Fibroblast of skin of right biceps (primary cell): Measurements from ENCODE around the gene OR52E4.
A peak's percentile ranks its signal among the peaks of the same experiment; 100 is the strongest.

Experiments
- DNase-seq: peaks from one replicate; pipeline ENCODE4 v3.0.0-alpha.2; 2013

OR52E4 gene

DNA sequence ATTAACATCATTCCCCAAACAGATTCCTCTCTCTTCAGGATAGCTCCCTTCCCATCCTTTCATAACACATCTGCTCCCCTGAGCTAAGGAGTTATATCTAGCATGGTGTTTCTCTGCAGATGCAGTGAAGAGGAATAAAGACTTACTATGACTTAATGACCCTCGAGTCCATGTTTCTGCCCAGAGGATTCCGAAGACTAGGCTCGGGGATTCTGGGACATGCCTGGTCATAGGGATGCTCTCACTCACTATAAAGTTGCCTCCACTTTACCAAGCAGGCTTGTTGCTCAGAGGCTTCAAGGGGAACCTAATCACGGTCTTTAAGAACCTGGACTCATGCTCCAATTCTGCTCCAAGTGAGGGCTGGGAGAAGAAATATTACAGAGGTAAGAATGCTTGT lies at the start of gene OR52E4:
OR52E4 (plus strand) TSS at position 301 of the 400 bp plus-strand sequence. CDS start 3,664 bp downstream, outside the sequence.
- no peak for DNase-seq

GRCh38 chr11:5831196-5831829 lies 49.1 kb upstream of the OR52E4 start:
- no peak for DNase-seq

DNA sequence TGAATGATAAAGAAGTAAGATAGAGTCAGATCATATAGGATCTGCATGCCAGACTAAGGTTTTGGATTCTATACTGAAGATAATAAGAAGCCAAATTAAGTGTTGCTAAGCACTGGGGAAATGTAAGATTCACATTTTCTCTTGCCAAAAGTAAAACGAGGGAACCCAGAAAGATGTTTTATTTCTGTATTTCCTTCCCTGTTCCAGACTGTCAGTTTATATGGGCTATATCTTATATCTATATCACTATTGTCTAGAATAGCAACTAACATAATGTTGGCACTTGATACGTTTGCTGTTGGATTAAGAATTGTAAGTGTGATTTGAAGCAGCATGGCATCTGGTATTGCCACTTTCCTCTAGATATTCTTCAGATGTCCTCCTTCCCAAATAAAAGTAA lies 47.0 kb upstream of the OR52E4 start:
- DNase-seq = no peak

DNA sequence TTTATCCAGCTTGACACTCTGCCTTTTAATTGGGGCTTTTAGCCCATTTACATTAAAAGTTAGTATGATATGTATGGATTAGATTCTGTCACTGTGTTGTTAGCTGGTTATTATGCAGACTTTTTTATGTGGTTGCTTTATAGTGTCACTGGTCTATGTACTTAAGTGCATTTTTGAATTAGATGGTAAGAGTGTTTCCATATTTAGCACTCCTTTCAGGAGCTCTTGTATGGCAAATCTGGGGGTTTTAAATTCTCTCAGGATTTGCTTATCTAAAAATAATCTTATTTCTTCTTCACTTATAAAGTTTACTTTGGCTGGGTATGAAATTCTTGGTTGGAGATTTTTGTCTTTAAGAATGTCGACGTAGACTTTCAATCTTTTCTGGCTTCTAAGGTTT lies 42.7 kb upstream of the OR52E4 start:
- no peak for DNase-seq

- DNase-seq = no peak
Observed at GRCh38 chr11:5841797-5842196, 38.6 kb upstream of the OR52E4 start, which contains the start of gene OR52E6. TSS of gene OR52E6 (minus strand) at chr11:5841897. CDS start at chr11:5841897, 0 bp downstream.

DNA sequence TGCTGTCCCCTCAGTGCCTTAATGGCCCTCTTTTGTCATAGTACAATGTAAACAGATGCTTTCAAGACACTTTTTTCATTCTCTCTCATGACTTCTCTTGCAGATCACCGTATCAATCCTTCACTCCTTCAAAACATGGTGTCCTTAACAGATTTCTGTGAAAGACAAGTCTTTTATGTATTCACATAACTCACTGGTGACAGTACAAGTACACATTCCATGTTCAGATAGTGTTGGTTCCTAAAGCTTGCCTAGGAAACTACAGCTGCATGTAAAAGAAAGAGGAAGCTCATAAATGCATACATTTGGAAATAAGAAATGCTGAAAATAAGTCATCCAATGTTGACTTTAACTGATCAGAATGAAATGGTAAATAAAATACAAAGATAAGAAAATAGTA lies 33.7 kb upstream of the OR52E4 start:
- DNase-seq = no peak

GRCh38 chr11:5847711-5848110 lies 32.7 kb upstream of the OR52E4 start:
- DNase-seq = no peak

GRCh38 chr11:5851002-5851401 lies 29.4 kb upstream of the OR52E4 start:
- DNase-seq = no peak

- no peak for DNase-seq
Observed at GRCh38 chr11:5857590-5857989, 22.8 kb upstream of the OR52E4 start, which contains the start of gene OR52E8. TSS of gene OR52E8 (minus strand) at chr11:5857690. CDS start at chr11:5857690, 0 bp downstream.

GRCh38 chr11:5865826-5866225 lies 14.6 kb upstream of the OR52E4 start:
- DNase-seq = no peak

GRCh38 chr11:5878564-5878963 lies 1.9 kb upstream of the OR52E4 start:
- DNase-seq = no peak

DNA sequence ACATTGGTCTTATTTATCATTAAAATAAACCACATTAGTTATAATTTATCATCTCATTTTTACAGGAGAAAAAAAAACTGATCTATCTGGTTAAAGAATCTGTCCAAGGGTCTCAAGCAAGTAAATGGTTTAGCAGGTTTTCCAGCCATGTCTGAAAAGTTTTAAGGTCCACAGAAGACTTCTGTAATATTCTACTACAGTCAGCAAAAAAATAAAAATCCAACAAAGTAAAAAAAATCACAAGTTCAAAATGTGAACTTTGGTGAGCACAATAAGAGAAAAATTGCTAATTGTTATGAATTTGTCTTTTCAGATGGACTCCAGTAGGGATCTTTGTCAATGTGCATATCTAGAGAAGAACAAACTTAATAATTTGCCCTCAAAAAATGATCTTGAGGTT lies 1.3 kb downstream of the OR52E4 start:
- DNase-seq = no peak

GRCh38 chr11:5887172-5887571 lies 6.7 kb downstream of the OR52E4 start:
- DNase-seq = no peak

DNA sequence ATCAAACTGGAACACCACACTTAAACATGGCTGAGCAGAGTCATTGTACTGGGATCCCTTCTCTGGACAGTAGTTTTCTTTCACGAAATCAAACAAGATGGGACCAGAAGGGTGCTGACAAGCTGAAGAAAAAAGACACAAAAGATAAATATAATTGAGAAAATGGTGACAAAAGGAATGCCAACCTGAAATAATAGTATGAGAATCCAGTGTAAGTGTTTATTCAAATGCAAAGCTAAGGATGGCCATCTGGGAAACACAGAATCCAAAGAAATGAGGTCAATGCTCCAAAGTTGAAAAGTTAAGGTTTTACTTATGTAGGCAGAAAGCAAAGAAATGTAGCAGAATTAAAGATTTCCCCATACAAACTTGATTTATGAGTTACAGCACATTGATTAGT lies 7.2 kb downstream of the OR52E4 start:
- no peak for DNase-seq

GRCh38 chr11:5891216-5891800 lies 10.9 kb downstream of the OR52E4 start:
- peak; percentile 3 for DNase-seq

DNA sequence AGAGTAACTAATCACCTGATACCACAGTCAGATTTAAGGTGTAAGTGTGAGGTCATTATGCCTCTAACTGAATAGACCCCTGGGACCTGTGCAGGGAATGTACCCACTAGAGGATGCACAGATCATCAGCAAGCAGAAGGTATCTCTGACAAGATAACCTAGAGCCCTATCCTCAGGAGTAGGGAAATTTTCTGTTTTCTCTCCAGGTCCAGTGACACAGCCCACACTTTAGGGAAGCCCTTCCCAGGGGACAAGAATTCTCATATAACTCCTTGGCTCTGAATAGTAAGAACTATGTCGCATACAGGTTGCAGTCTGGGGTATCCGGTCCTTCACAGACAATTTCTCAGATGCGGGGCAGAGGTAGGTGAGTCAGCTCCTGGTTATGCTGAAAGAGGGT lies 12.5 kb downstream of the OR52E4 start, which contains the start of gene OR52E5:
OR52E5 (plus strand) TSS at position 301 of the 400 bp plus-strand sequence. CDS start 7,569 bp downstream, outside the sequence.
- DNase-seq = no peak

- DNase-seq = no peak
Observed at GRCh38 chr11:5899534-5899933, 19.1 kb downstream of the OR52E4 start.

DNA sequence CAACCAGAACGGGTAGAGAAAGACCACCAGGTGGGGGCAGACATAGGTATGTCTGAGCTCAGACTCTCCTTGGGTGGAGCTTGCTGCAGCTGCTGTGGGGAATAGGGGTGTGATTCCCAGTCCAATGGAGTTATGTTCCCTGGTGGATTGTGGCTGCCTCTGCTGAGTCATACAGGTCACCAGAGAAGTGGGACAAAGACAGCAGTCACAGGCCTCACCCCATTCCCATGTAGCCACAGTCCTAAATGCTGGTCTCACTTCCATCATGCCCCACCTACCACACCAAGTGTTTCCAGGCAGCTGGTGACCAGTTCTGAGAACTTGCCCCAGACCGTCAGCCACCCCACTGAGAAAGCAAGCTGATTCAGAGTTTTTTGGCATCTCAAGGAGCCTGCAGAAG lies 30.1 kb downstream of the OR52E4 start:
- DNase-seq = no peak

GRCh38 chr11:5922749-5923426 lies 42.5 kb downstream of the OR52E4 start:
- no peak for DNase-seq

GRCh38 chr11:5923427-5923776 lies 43.0 kb downstream of the OR52E4 start:
- DNase-seq = no peak

DNA sequence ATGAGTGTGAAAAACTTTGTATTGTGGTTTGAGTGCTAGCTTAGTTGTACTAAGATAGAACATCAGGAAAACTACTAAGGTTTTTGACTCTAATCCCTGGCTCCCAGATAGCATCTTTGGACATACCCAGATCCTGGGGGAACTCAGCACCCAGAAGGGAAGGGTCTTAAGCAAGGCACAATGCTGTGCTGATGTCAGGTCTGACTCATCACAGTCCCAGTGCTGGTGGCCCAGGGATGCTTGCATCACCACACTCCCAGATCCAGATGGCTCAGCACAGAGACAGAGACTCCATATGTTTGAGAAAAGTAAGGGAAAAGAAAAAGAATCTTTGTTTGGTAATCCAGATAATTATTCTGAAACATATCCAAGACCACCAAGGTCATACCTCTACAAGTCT lies 43.4 kb downstream of the OR52E4 start:
- DNase-seq = no peak

- DNase-seq = no peak
Observed at GRCh38 chr11:5928271-5928670, 47.8 kb downstream of the OR52E4 start.

DNA sequence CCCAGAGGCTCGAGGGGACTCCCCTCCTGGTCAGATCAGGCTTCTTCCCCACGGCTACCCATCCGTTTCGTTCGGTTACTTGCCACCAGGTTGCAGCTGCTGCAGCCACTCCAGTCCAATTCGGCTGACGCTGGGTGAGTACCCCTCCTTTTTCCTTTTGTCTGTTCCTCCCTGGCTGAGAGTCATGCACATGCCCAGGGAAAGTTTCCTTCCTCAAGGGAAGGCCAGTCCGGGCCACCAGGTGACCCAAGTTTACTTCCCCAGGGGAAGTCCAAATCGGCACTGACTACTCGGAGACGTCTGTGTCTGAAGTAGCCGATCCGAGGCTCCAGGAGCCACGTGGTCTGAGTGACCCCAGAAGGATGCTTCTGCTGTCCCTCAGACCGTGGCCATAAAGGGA lies 48.4 kb downstream of the OR52E4 start:
- DNase-seq = no peak
